ENCODE measurements around the gene ROBO1.
"Not testable (repeated sequence)": the region's sequence is repeated elsewhere in the genome, so short reads cannot be mapped to it uniquely, and the experiment has no call there.

Gene ROBO1

GRCh38 chr3:79383402-79384012 is 384.3 kb downstream of the ROBO1 start:
- no peak for FAIRE-seq
- DNase-seq (ENCODE audit: low spot score), result no peak

GRCh38 chr3:79380581-79380980 is 387.2 kb downstream of the ROBO1 start:
- DNase-seq (ENCODE audit: low spot score) (no peak), FAIRE-seq (no peak)

GRCh38 chr3:79378064-79378463 is 389.7 kb downstream of the ROBO1 start:
- DNase-seq (ENCODE audit: low spot score) (no peak), FAIRE-seq (no peak)

- FAIRE-seq, result no peak
- no peak for DNase-seq (ENCODE audit: low spot score)
Measured at GRCh38 chr3:79369306-79369705, 398.5 kb downstream of the ROBO1 start.

- FAIRE-seq, result no peak
Measured at GRCh38 chr3:79368403-79368802, 399.4 kb downstream of the ROBO1 start.

GRCh38 chr3:79367803-79368202 is 400.0 kb downstream of the ROBO1 start:
- no peak for FAIRE-seq
- no peak for DNase-seq (ENCODE audit: low spot score)

More at GRCh38 chr3:79368403-79368802, 399.4 kb downstream of the ROBO1 start:
- no peak for DNase-seq (ENCODE audit: low spot score)

- DNase-seq (ENCODE audit: low spot score) (no peak), FAIRE-seq (no peak)
Measured at GRCh38 chr3:79367066-79367465, 400.7 kb downstream of the ROBO1 start.

GRCh38 chr3:79366414-79366813 is 401.4 kb downstream of the ROBO1 start:
- DNase-seq (ENCODE audit: low spot score) (no peak), FAIRE-seq (no peak)

GRCh38 chr3:79364784-79365183 is 403.0 kb downstream of the ROBO1 start:
- no peak for DNase-seq (ENCODE audit: low spot score)
- no peak for FAIRE-seq

- DNase-seq (ENCODE audit: low spot score), result no peak
- no peak for FAIRE-seq
Measured at GRCh38 chr3:79362571-79363270, 405.1 kb downstream of the ROBO1 start.

- DNase-seq (ENCODE audit: low spot score) (no peak), FAIRE-seq (no peak)
Measured at GRCh38 chr3:79361748-79362378, 405.9 kb downstream of the ROBO1 start.

- DNase-seq (ENCODE audit: low spot score) (no peak), FAIRE-seq (no peak)
Measured at GRCh38 chr3:79358327-79358726, 409.5 kb downstream of the ROBO1 start.

- FAIRE-seq, result no peak
Measured at GRCh38 chr3:79354179-79354688, 413.6 kb downstream of the ROBO1 start.

GRCh38 chr3:79351699-79352098 is 416.1 kb downstream of the ROBO1 start:
- no peak for DNase-seq (ENCODE audit: low spot score)
- no peak for FAIRE-seq

More at GRCh38 chr3:79354179-79354688, 413.6 kb downstream of the ROBO1 start:
- DNase-seq (ENCODE audit: low spot score), result no peak

GRCh38 chr3:79344876-79345871 is 422.6 kb downstream of the ROBO1 start:
- DNase-seq (ENCODE audit: low spot score) (no peak), FAIRE-seq (no peak)

- no peak for FAIRE-seq
Measured at GRCh38 chr3:79341961-79342360, 425.8 kb downstream of the ROBO1 start.

GRCh38 chr3:79339846-79340245 is 428.0 kb downstream of the ROBO1 start:
- FAIRE-seq (no peak), DNase-seq (ENCODE audit: low spot score) (no peak)

More at GRCh38 chr3:79341961-79342360, 425.8 kb downstream of the ROBO1 start:
- DNase-seq (ENCODE audit: low spot score), result no peak

- DNase-seq (ENCODE audit: low spot score), result no peak
- no peak for FAIRE-seq
Measured at GRCh38 chr3:79337798-79338197, 430.0 kb downstream of the ROBO1 start.

- no peak for FAIRE-seq
- DNase-seq (ENCODE audit: low spot score), result peak; percentile 4
Measured at GRCh38 chr3:79329154-79329553, 438.6 kb downstream of the ROBO1 start.

GRCh38 chr3:79326642-79327041 is 441.2 kb downstream of the ROBO1 start:
- FAIRE-seq, result no peak

GRCh38 chr3:79325833-79326383 is 441.9 kb downstream of the ROBO1 start:
- DNase-seq (ENCODE audit: low spot score); FAIRE-seq: not testable (repeated sequence)

More at GRCh38 chr3:79326642-79327041, 441.2 kb downstream of the ROBO1 start:
- DNase-seq (ENCODE audit: low spot score), result no peak
